LHCN-M2 (cell line): Measurements from ENCODE around the gene CAPSL. TPM values are rescaled to one million over a fixed set of nuclear protein-coding genes. Genes with fewer than 3 reads are reported as not detected.
"Not testable (repeated sequence)": the region's sequence is repeated elsewhere in the genome, so short reads cannot be mapped to it uniquely, and the experiment has no call there.

Experiments
- DNase-seq: peaks from one replicate; pipeline ENCODE4 v3.0.0-alpha.2; 2012; ENCODE audit warnings: low read depth
- total RNA-seq: library from RNA; depleted of rRNA; stranded (reverse); fragments of >200 nt; gene quantifications from 2 replicates; pipeline ENCODE4 v1.2.3, GENCODE V29; 2014

Gene CAPSL
- total RNA-seq, 1 experiment from 2014 or later = 0.52 TPM

- DNase-seq = no peak
These were observed 30.2 kb downstream of the CAPSL start for GRCh38 chr5:35908228-35908627.

- no peak for DNase-seq
These were observed 33.8 kb downstream of the CAPSL start for GRCh38 chr5:35904443-35905132.

- no peak for DNase-seq
These were observed 34.7 kb downstream of the CAPSL start for GRCh38 chr5:35903631-35904203.

GRCh38 chr5:35902046-35902672 lies 36.3 kb downstream of the CAPSL start:
- peak; percentile 17 for DNase-seq

- no peak for DNase-seq
These were observed 37.3 kb downstream of the CAPSL start for GRCh38 chr5:35900972-35901695.

GRCh38 chr5:35899800-35900199 lies 38.6 kb downstream of the CAPSL start:
- DNase-seq = peak; percentile 25

GRCh38 chr5:35898952-35899660 lies 39.3 kb downstream of the CAPSL start:
- DNase-seq = no peak

GRCh38 chr5:35894131-35894530 lies 44.3 kb downstream of the CAPSL start:
- no peak for DNase-seq

GRCh38 chr5:35892799-35893198 lies 45.6 kb downstream of the CAPSL start:
- not testable (repeated sequence) for DNase-seq

GRCh38 chr5:35890021-35891020 lies 48.1 kb downstream of the CAPSL start:
- DNase-seq = no peak

- no peak for DNase-seq
These were observed 50.9 kb downstream of the CAPSL start for GRCh38 chr5:35887321-35888100.

- no peak for DNase-seq
These were observed 52.0 kb downstream of the CAPSL start for GRCh38 chr5:35886381-35886780.

GRCh38 chr5:35884773-35885172 lies 53.6 kb downstream of the CAPSL start:
- no peak for DNase-seq

- DNase-seq = peak; percentile 84
These were observed 54.1 kb downstream of the CAPSL start for GRCh38 chr5:35884191-35884769.

- no peak for DNase-seq
These were observed 56.7 kb downstream of the CAPSL start for GRCh38 chr5:35881758-35882157.

- no peak for DNase-seq
These were observed 58.3 kb downstream of the CAPSL start for GRCh38 chr5:35880156-35880555.

GRCh38 chr5:35879649-35880048 lies 58.8 kb downstream of the CAPSL start:
- DNase-seq = no peak

- no peak for DNase-seq
These were observed 59.3 kb downstream of the CAPSL start for GRCh38 chr5:35879096-35879495.

GRCh38 chr5:35878079-35878478 lies 60.3 kb downstream of the CAPSL start:
- DNase-seq = no peak
